ENCODE results near the gene GLRB.

GLRB gene

GRCh38 chr4:157099506-157099905, 23.6 kb downstream of the GLRB start:
- DNase-seq, result no peak
- Mint-ChIP-seq H3K9me3 (no peaks in the 10 kb centered on the region), H3K4me1 (no peaks in the 10 kb centered on the region), H3K4me3 (no peak overlapping the region), H3K27ac (no peak overlapping the region), H3K36me3 (ENCODE audit: low read depth) (no peaks in the 10 kb centered on the region), H3K27me3 (ENCODE audit: low read depth, poor library complexity) (no peaks in the 10 kb centered on the region)
- TF ChIP-seq, protein P1, sequence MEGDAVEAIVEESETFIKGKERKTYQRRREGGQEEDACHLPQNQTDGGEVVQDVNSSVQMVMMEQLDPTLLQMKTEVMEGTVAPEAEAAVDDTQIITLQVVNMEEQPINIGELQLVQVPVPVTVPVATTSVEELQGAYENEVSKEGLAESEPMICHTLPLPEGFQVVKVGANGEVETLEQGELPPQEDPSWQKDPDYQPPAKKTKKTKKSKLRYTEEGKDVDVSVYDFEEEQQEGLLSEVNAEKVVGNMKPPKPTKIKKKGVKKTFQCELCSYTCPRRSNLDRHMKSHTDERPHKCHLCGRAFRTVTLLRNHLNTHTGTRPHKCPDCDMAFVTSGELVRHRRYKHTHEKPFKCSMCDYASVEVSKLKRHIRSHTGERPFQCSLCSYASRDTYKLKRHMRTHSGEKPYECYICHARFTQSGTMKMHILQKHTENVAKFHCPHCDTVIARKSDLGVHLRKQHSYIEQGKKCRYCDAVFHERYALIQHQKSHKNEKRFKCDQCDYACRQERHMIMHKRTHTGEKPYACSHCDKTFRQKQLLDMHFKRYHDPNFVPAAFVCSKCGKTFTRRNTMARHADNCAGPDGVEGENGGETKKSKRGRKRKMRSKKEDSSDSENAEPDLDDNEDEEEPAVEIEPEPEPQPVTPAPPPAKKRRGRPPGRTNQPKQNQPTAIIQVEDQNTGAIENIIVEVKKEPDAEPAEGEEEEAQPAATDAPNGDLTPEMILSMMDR (IDR thresholded peaks at IDR 0.05), result no peak

DNA sequence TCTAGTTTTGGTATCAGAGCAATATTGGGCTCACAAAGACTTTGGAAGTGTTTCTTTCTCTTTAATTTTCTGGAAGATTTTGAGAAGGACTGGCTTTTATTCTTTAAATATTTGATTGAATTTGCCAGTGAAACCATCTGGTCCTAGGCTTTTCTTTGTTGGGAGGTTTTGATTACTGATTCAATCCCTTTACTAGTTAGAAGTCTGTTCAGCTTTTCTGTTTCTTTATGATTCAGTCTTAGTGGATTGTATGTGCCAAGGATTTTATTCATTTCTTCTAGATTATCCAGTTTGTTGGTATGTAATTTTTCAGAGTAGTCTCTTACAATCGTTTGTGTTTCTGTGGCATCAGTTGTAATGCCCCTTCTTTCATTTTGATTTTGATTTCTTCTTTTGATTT, 28.6 kb downstream of the GLRB start:
- DNase-seq, result no peak
- no peaks in the 10 kb centered on the region for H3K4me1 Mint-ChIP-seq
- H3K4me3 Mint-ChIP-seq, result no peak overlapping the region
- peaks cover 4% of the 10 kb centered on the region for H3K27me3 Mint-ChIP-seq (ENCODE audit: low read depth, poor library complexity)
- H3K9me3 Mint-ChIP-seq, result no peaks in the 10 kb centered on the region
- TF ChIP-seq, protein P1 (IDR thresholded peaks at IDR 0.05), result no peak
- H3K36me3 Mint-ChIP-seq (ENCODE audit: low read depth), result no peaks in the 10 kb centered on the region
- H3K27ac Mint-ChIP-seq, result no peak overlapping the region

- no peaks in the 10 kb centered on the region for H3K4me1 Mint-ChIP-seq
- H3K27me3 Mint-ChIP-seq (ENCODE audit: low read depth, poor library complexity), result no peaks in the 10 kb centered on the region
- DNase-seq, result no peak
- H3K9me3 Mint-ChIP-seq, result no peaks in the 10 kb centered on the region
- no peak overlapping the region for H3K27ac Mint-ChIP-seq
- H3K36me3 Mint-ChIP-seq (ENCODE audit: low read depth), result no peaks in the 10 kb centered on the region
- H3K4me3 Mint-ChIP-seq, result no peak overlapping the region
- TF ChIP-seq, protein P1 (IDR thresholded peaks at IDR 0.05), result no peak
These were observed 38.7 kb downstream of the GLRB start for GRCh38 chr4:157114671-157115070.

DNA sequence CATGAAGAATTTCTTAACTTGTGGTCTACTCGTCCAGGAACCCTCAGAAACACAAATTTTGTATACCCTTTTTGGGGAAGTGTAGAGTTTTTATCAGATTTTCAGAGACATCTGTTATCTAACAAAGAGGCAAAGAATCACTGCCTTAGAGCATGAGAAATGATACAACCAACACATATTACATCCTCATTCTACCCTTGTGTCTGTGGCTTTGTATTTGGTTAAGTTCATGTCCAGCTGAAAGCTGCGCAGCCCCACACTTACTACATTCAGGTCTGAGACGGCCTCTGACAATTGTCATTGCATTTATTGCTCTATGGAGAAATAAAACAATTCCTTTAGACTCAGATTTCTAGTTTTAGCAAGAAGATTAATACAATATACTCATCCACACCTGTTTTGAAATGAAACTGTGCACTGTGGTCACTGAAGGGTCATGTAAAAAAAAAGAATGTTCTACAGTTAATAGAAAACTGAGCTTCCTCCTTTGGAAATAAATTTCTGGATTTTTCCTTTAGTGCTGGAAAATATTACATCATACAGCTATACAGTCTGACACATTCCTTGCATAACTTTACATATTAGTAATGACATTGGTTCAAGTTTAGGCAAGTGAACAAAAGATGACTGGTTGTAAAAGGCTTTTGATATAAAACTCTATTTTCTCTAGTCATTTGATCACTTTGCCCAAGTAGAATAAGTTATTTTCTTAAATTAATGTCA, 39.8 kb downstream of the GLRB start:
- Mint-ChIP-seq H3K27ac (no peak overlapping the region), H3K36me3 (ENCODE audit: low read depth) (no peaks in the 10 kb centered on the region), H3K4me3 (no peak overlapping the region), H3K4me1 (no peaks in the 10 kb centered on the region), H3K27me3 (ENCODE audit: low read depth, poor library complexity) (no peaks in the 10 kb centered on the region), H3K9me3 (no peaks in the 10 kb centered on the region)
- TF ChIP-seq, protein P1 (IDR thresholded peaks at IDR 0.05), result no peak
- DNase-seq, result no peak

GRCh38 chr4:157121401-157121800, 45.5 kb downstream of the GLRB start:
- H3K4me3 Mint-ChIP-seq, result no peak overlapping the region
- DNase-seq, result no peak

More at GRCh38 chr4:157121401-157121800, 45.5 kb downstream of the GLRB start:
- Mint-ChIP-seq H3K27me3 (ENCODE audit: low read depth, poor library complexity) (no peaks in the 10 kb centered on the region), H3K27ac (no peak overlapping the region), H3K36me3 (ENCODE audit: low read depth) (no peaks in the 10 kb centered on the region), H3K9me3 (no peaks in the 10 kb centered on the region), H3K4me1 (no peaks in the 10 kb centered on the region)
- TF ChIP-seq, protein P1 (IDR thresholded peaks at IDR 0.05), result no peak

Data from nephron progenitor cell (in vitro differentiated cells).